H9 (cell line): ENCODE measurements around the gene GPR35. TPM values are rescaled to one million over a fixed set of nuclear protein-coding genes. Genes with fewer than 3 reads are reported as not detected.

Source experiments
- DNase-seq: peaks from one replicate; pipeline ENCODE4 v3.0.0-alpha.2; 2017
- H2AFZ ChIP-seq: one replicate; pipeline ENCODE4 v1.6.1; 2013; ENCODE audit warnings: mild to moderate bottlenecking, low read length, control low read depth, moderate library complexity
- H2AK5ac ChIP-seq: 2 replicates; pipeline ENCODE4 v1.6.1; 2013; ENCODE audit warnings: low read length, control low read depth, mixed read lengths; ENCODE audit not compliant: insufficient read length
- H2BK120ac ChIP-seq: one replicate; pipeline ENCODE4 v1.6.1; 2013; ENCODE audit warnings: low read depth, mild to moderate bottlenecking, low read length, control low read depth, inconsistent platforms; ENCODE audit not compliant: poor library complexity, severe bottlenecking
- H2BK12ac ChIP-seq: 2 replicates; pipeline ENCODE4 v1.6.1; 2013; ENCODE audit warnings: low read length, control low read depth, mixed read lengths, low read depth; ENCODE audit not compliant: insufficient read length
- H2BK15ac ChIP-seq: 2 replicates; pipeline ENCODE4 v1.6.1; 2013; ENCODE audit warnings: low read depth, low read length, control low read depth
- H2BK20ac ChIP-seq: one replicate; pipeline ENCODE4 v1.6.1; 2013; ENCODE audit warnings: low read depth, mild to moderate bottlenecking, low read length, control low read depth, inconsistent platforms; ENCODE audit not compliant: poor library complexity, severe bottlenecking
- H2BK5ac ChIP-seq: 2 replicates; pipeline ENCODE4 v1.6.1; 2013; ENCODE audit warnings: low read length, control low read depth, mixed read lengths; ENCODE audit not compliant: insufficient read length
- H3K14ac ChIP-seq: 2 replicates; pipeline ENCODE4 v1.6.1; 2013; ENCODE audit warnings: low read length, control low read depth; ENCODE audit not compliant: insufficient read depth
- H3K18ac ChIP-seq: 2 replicates; pipeline ENCODE4 v1.6.1; 2013; ENCODE audit warnings: low read depth, mild to moderate bottlenecking, mixed read lengths, low read length, control low read depth; ENCODE audit not compliant: insufficient read length
- H3K23ac ChIP-seq: 2 replicates; pipeline ENCODE4 v1.6.1; 2013; ENCODE audit warnings: low read length, control low read depth, mixed read lengths, low read depth; ENCODE audit not compliant: insufficient read length
- H3K23me2 ChIP-seq: 2 replicates; pipeline ENCODE4 v1.6.1; 2013; ENCODE audit warnings: low read depth, mild to moderate bottlenecking, mixed read lengths, low read length, control low read depth; ENCODE audit not compliant: insufficient read length, poor library complexity, severe bottlenecking
- H3K27ac ChIP-seq: 2 replicates; pipeline ENCODE4 v1.5.1; 2013; ENCODE audit warnings: low read length, control low read depth, mixed read lengths, low read depth; ENCODE audit not compliant: insufficient read length
- H3K27me3 ChIP-seq: 2 replicates; pipeline ENCODE4 v1.6.1; 2013; ENCODE audit warnings: low read length, control low read depth, inconsistent platforms; ENCODE audit not compliant: insufficient read depth
- H3K4ac ChIP-seq: 2 replicates; pipeline ENCODE4 v1.6.1; 2013; ENCODE audit warnings: low read depth, mild to moderate bottlenecking, control low read depth, inconsistent platforms, low read length, moderate library complexity
- H3K4me1 ChIP-seq: 2 replicates; pipeline ENCODE4 v1.6.1; 2013; ENCODE audit warnings: low read length, control low read depth, inconsistent platforms; ENCODE audit not compliant: insufficient read depth
- H3K4me2 ChIP-seq: 2 replicates; pipeline ENCODE4 v1.6.1; 2013; ENCODE audit warnings: low read length, control low read depth, mixed read lengths; ENCODE audit not compliant: insufficient read length, insufficient read depth
- H3K56ac ChIP-seq: 2 replicates; pipeline ENCODE4 v1.6.1; 2013; ENCODE audit warnings: low read depth, mild to moderate bottlenecking, mixed read lengths, low read length, control low read depth; ENCODE audit not compliant: insufficient read length
- H3K79me1 ChIP-seq: 2 replicates; pipeline ENCODE4 v1.6.1; 2013; ENCODE audit warnings: low read depth, mild to moderate bottlenecking, moderate library complexity, low read length, control low read depth, inconsistent platforms; ENCODE audit not compliant: insufficient read depth, poor library complexity, severe bottlenecking
- H3K79me2 ChIP-seq: 2 replicates; pipeline ENCODE4 v1.6.1; 2013; ENCODE audit warnings: low read length, control low read depth, inconsistent platforms; ENCODE audit not compliant: insufficient read depth
- H3K9ac ChIP-seq: 2 replicates; pipeline ENCODE4 v1.6.1; 2013; ENCODE audit warnings: low read length, control low read depth, mixed read lengths; ENCODE audit not compliant: insufficient read length; ENCODE audit errors: extremely low read depth
- H3K9me3 ChIP-seq: one replicate; pipeline ENCODE4 v1.6.1; 2013; ENCODE audit warnings: low read depth, low read length, inconsistent platforms; ENCODE audit not compliant: control insufficient read depth
- H3T11ph ChIP-seq: one replicate; pipeline ENCODE4 v1.6.1; 2013; ENCODE audit warnings: mild to moderate bottlenecking, low read length, control low read depth, inconsistent platforms
- H4K20me1 ChIP-seq: one replicate; pipeline ENCODE4 v1.6.1; 2013; ENCODE audit not compliant: control insufficient read depth, insufficient read length, insufficient read depth
- H4K5ac ChIP-seq: 2 replicates; pipeline ENCODE4 v1.6.1; 2013; ENCODE audit warnings: low read depth, mild to moderate bottlenecking, mixed read lengths, low read length, control low read depth; ENCODE audit not compliant: insufficient read length
- H4K8ac ChIP-seq: replicated peaks from 2 replicates; pipeline ENCODE4 v1.6.1; 2013; ENCODE audit warnings: low read length, control low read depth, mixed read lengths, low read depth; ENCODE audit not compliant: insufficient read length
- H4K91ac ChIP-seq: 2 replicates; pipeline ENCODE4 v1.6.1; 2013; ENCODE audit warnings: low read depth, mild to moderate bottlenecking, moderate library complexity, mixed read lengths, low read length, control low read depth; ENCODE audit not compliant: insufficient read length
- H3K27ac Mint-ChIP-seq, 3 experiments: 2 replicates in 2 of 3; 3 replicates in 1 of 3; pipeline ENCODE4 v1.8.0; 2020 to 2021; ENCODE audit warnings: mixed read lengths in 3 of 3, mild to moderate bottlenecking in 1 of 3, moderate library complexity in 1 of 3
- H3K27me3 Mint-ChIP-seq: 2 replicates; pipeline ENCODE4 v1.8.0; 2021; ENCODE audit warnings: low read depth, mild to moderate bottlenecking, moderate library complexity, mixed read lengths
- H3K36me3 Mint-ChIP-seq, 3 experiments: 2 replicates in 2 of 3; 3 replicates in 1 of 3; pipeline ENCODE4 v1.8.0; 2020 to 2021; ENCODE audit warnings: low read depth in 3 of 3, mixed read lengths in 3 of 3; ENCODE audit not compliant: insufficient read depth in 1 of 3
- H3K4me1 Mint-ChIP-seq, 2 experiments: 2 replicates each; pipeline ENCODE4 v1.8.0; 2020; ENCODE audit warnings: mixed read lengths in 2 of 2
- H3K4me3 Mint-ChIP-seq, 2 experiments: 2 replicates in 1 of 2; 3 replicates in 1 of 2; pipeline ENCODE4 v1.8.0; 2020 to 2021; ENCODE audit warnings: mild to moderate bottlenecking in 2 of 2, mixed read lengths in 2 of 2, moderate library complexity in 1 of 2
- H3K9me3 Mint-ChIP-seq, 2 experiments: 2 replicates in 1 of 2; 3 replicates in 1 of 2; pipeline ENCODE4 v1.8.0; 2020; ENCODE audit warnings: mild to moderate bottlenecking in 2 of 2, mixed read lengths in 2 of 2, moderate library complexity in 1 of 2
- CTCF ChIP-seq: fragments of 200-600 bp; sonication (generic); conservative IDR thresholded peaks from 3 replicates; pipeline ENCODE4 v1.8.0; 2021; ENCODE audit warnings: antibody characterized with exemption, mild to moderate bottlenecking
- WGBS: extraction: QIAGEN DNeasy Blood & Tissue Kit; methylation state at CpG from one replicate; pipeline ENCODE4 v1.1.7; 2013; ENCODE audit warnings: missing lambda C conversion rate, low lambda C conversion rate, mixed read lengths; ENCODE audit not compliant: insufficient read length; ENCODE audit errors: extremely low coverage; 5-methylcytosine and 5-hydroxymethylcytosine counted together
- total RNA-seq: library from RNA; stranded (reverse); gene quantifications from 2 replicates; pipeline ENCODE4 v1.2.1, GENCODE V29; 2021

Gene GPR35
- total RNA-seq, 1 experiment from 2014 or later: 1.4 TPM

GRCh38 chr2:240603846-240604245 is 21.4 kb upstream of the GPR35 start:
- H2BK15ac ChIP-seq: no peak overlapping the region
- H3K4me1 ChIP-seq: no peaks in the 10 kb centered on the region
- H2BK5ac ChIP-seq: no peak overlapping the region
- Mint-ChIP-seq H3K4me1 (no peaks in the 10 kb centered on the region; a peak in 1 of 4 replicates), H3K27me3 (peaks cover 8% of the 10 kb centered on the region), H3K36me3 (peaks cover 0 to 7% (median 0%) of the 10 kb centered on the region in 3 experiments; a peak in 2 of 7 replicates), H3K27ac (no peak overlapping the region), H3K4me3 (no peak overlapping the region), H3K9me3 (no peaks in the 10 kb centered on the region)
- TF ChIP-seq CTCF: no peak
- H4K8ac ChIP-seq: no peak overlapping the region
- H3K56ac ChIP-seq: no peak overlapping the region
- no peaks in the 10 kb centered on the region for H3K79me2 ChIP-seq
- H3K9ac ChIP-seq: no peak overlapping the region
- H4K5ac ChIP-seq: no peak overlapping the region
- no peak overlapping the region for H2BK120ac ChIP-seq
- H3K18ac ChIP-seq: no peak overlapping the region
- WGBS: no CpG with 5 or more reads among the region's 10 CpGs
- no peak overlapping the region for H2AK5ac ChIP-seq
- no peak overlapping the region for H2BK20ac ChIP-seq
- no peak overlapping the region for H3T11ph ChIP-seq
- H3K27me3 ChIP-seq: no peaks in the 10 kb centered on the region
- H3K4ac ChIP-seq: no peak overlapping the region
- no peak overlapping the region for H3K14ac ChIP-seq
- H4K91ac ChIP-seq: no peak overlapping the region
- no peak for DNase-seq
- H2BK12ac ChIP-seq: no peak overlapping the region
- no peaks in the 10 kb centered on the region for H3K9me3 ChIP-seq
- H3K27ac ChIP-seq: no peak overlapping the region
- H3K4me2 ChIP-seq: no peak overlapping the region
- H3K23ac ChIP-seq: no peak overlapping the region
- H2AFZ ChIP-seq: no peak overlapping the region
- H4K20me1 ChIP-seq: no peaks in the 10 kb centered on the region
- H3K79me1 ChIP-seq: no peaks in the 10 kb centered on the region
- H3K23me2 ChIP-seq: no peaks in the 10 kb centered on the region
